Nephron progenitor cell (in vitro differentiated cells): ENCODE results near the gene SUSD4.

Experiments
- DNase-seq: peaks from one replicate; pipeline ENCODE4 v3.0.0; 2021
- H3K27ac Mint-ChIP-seq: 2 replicates; pipeline ENCODE4 v1.8.0; 2021; ENCODE audit warnings: mild to moderate bottlenecking, moderate library complexity, mixed read lengths
- H3K27me3 Mint-ChIP-seq: 2 replicates; pipeline ENCODE4 v1.8.0; 2021; ENCODE audit warnings: mild to moderate bottlenecking, low read depth, mixed read lengths; ENCODE audit not compliant: poor library complexity
- H3K36me3 Mint-ChIP-seq: 2 replicates; pipeline ENCODE4 v1.8.0; 2021; ENCODE audit warnings: low read depth, mixed read lengths
- H3K4me1 Mint-ChIP-seq: 2 replicates; pipeline ENCODE4 v1.8.0; 2021; ENCODE audit warnings: mixed read lengths
- H3K4me3 Mint-ChIP-seq: 2 replicates; pipeline ENCODE4 v1.8.0; 2021; ENCODE audit warnings: mild to moderate bottlenecking, moderate library complexity, mixed read lengths
- H3K9me3 Mint-ChIP-seq: 2 replicates; pipeline ENCODE4 v1.8.0; 2021; ENCODE audit warnings: mild to moderate bottlenecking, moderate library complexity, mixed read lengths
- TF ChIP-seq, protein P1 (sequence below): fragments of 200-600 bp; sonication (generic); IDR thresholded peaks from 2 replicates; pipeline ENCODE4 v1.5.0; 2021; ENCODE audit warnings: antibody characterized with exemption

Gene SUSD4

DNA sequence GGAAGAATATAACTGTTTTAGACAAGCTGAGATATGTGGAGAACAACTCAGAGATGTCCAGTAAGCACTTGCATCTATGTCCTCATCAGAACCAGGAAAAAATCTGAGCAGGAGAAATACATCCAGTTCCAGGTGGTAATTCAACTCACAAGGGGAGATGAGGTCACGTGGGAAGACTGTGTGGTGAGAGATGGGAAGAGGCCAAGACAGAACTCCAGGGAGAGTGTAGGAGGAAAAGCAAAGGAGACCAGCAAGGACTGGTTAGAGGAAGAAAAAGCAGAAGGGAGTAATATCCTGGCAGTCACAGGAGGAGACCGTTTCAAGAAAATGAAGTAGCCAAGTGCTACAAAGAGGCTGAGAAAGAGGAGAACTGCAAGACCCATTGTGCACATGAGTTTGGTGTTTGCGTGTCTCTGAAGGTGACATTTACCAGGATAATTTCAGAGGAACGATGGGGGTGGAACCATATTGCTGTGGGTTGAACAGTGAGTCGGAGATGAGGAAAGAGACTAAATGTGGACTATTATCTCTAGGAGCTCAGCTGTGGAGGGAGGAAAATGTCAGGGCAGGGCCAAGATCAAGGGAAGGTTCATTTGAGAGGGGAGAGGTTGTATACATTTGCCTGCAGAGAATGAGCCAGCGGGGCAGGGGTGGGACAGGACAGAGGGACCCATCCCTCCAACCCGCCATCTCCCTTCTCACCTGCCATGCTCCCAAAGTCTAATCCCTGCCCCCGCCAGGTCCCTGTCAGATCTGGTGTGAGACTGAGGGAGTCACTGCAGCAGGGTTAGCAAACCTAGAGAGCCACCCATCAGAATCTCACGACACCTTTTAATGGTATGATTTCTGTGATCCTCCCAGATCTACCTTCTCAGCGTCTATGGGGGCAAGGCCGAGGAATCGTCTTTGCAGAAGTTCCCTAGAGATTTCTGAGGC, 24.9 kb downstream of the SUSD4 start:
- Mint-ChIP-seq H3K27ac (peak overlapping the region; percentile 43), H3K4me3 (peak overlapping the region; percentile 35), H3K4me1 (peaks cover 48% of the 10 kb centered on the region), H3K36me3 (no peaks in the 10 kb centered on the region), H3K9me3 (peaks cover 3% of the 10 kb centered on the region), H3K27me3 (peaks cover 8% of the 10 kb centered on the region)
- TF ChIP-seq, protein P1, sequence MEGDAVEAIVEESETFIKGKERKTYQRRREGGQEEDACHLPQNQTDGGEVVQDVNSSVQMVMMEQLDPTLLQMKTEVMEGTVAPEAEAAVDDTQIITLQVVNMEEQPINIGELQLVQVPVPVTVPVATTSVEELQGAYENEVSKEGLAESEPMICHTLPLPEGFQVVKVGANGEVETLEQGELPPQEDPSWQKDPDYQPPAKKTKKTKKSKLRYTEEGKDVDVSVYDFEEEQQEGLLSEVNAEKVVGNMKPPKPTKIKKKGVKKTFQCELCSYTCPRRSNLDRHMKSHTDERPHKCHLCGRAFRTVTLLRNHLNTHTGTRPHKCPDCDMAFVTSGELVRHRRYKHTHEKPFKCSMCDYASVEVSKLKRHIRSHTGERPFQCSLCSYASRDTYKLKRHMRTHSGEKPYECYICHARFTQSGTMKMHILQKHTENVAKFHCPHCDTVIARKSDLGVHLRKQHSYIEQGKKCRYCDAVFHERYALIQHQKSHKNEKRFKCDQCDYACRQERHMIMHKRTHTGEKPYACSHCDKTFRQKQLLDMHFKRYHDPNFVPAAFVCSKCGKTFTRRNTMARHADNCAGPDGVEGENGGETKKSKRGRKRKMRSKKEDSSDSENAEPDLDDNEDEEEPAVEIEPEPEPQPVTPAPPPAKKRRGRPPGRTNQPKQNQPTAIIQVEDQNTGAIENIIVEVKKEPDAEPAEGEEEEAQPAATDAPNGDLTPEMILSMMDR, result no peak
- DNase-seq, result no peak

DNA sequence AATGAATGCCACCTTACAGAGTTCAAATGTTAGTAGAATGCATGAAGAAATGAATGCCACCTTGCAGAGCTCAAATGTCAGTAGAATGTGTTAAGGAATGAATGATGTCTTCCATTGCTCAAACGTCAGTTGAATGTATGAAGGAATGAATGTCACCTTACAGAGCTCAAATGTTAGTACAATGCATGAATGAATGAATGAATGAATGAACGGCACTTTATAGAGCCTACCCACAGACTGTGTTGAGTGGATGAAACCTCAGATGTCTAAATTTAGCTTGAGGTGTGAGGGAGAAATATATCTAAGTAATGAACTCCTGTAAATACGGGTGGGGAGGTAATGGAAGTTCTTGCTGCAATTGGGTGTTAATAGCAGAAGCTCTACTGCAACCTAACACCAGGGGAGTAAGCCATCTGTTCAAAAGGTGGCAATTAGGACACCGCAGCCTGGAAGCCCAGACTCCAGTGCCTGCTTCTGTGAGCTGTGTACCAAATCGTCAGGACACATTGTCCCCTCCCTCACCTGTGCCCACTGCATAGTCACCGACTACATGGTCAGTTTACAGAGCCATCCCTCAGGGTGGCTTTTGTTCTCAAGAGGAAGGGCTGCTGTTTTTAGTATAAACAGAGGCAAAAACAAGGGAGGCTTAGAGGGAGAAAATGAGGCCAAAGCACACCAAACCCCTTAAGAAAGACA, 26.7 kb downstream of the SUSD4 start:
- Mint-ChIP-seq H3K9me3 (peaks cover 3% of the 10 kb centered on the region), H3K36me3 (no peaks in the 10 kb centered on the region)
- DNase-seq, result no peak

DNA sequence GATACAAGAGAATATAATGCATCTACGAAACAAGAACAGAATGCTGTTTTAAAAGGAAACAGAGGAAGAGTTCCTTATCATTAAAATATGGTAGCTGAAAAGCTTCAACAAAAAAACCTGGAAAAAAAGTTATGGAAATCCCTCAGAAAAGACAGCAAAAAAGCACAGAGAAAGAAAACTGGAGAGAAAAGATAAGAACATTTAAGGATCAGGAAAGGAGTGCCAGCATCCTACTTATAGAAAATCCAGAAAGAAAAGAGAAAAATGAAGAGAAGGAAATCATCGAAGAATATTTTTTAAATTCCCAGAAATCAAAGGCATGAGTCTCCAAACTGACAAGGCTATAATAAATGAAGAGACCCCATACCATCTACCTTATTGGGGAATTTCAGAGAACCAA, 29.8 kb downstream of the SUSD4 start:
- H3K27ac Mint-ChIP-seq, result no peak overlapping the region
- H3K27me3 Mint-ChIP-seq, result peaks cover 7% of the 10 kb centered on the region
- H3K9me3 Mint-ChIP-seq, result peaks cover 3% of the 10 kb centered on the region
- no peak for DNase-seq
- TF ChIP-seq, protein P1, result no peak
- H3K4me1 Mint-ChIP-seq, result peaks cover 46% of the 10 kb centered on the region
- no peak overlapping the region for H3K4me3 Mint-ChIP-seq
- H3K36me3 Mint-ChIP-seq, result no peaks in the 10 kb centered on the region

More for the DNA sequence above, 26.7 kb downstream of the SUSD4 start:
- peaks cover 48% of the 10 kb centered on the region for H3K4me1 Mint-ChIP-seq
- peaks cover 12% of the 10 kb centered on the region for H3K27me3 Mint-ChIP-seq
- H3K4me3 Mint-ChIP-seq, result no peak overlapping the region
- TF ChIP-seq, protein P1, result no peak
- no peak overlapping the region for H3K27ac Mint-ChIP-seq

DNA sequence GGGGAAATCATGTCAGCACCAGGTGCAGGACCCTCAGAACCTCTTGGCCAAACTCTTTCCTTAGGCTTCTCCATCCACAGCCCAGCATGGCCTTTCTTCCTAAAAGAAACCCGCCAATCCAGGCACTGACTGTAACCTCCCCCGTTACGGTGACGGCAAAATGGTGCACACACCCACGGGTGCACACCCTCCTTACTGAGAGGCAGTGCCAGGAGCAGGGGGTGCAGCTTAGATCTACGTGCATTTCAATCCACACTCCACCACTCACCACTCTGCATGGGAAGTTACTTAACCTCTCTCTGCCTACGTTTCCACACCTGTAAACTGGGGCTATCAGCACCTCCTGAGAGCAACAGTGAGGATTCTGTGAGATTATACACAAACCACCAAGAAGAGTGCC, 31.0 kb downstream of the SUSD4 start:
- no peak overlapping the region for H3K4me3 Mint-ChIP-seq
- TF ChIP-seq, protein P1, result no peak
- no peaks in the 10 kb centered on the region for H3K36me3 Mint-ChIP-seq
- peaks cover 3% of the 10 kb centered on the region for H3K9me3 Mint-ChIP-seq
- H3K4me1 Mint-ChIP-seq, result peaks cover 35% of the 10 kb centered on the region
- peaks cover 7% of the 10 kb centered on the region for H3K27me3 Mint-ChIP-seq
- DNase-seq, result no peak
- no peak overlapping the region for H3K27ac Mint-ChIP-seq

DNA sequence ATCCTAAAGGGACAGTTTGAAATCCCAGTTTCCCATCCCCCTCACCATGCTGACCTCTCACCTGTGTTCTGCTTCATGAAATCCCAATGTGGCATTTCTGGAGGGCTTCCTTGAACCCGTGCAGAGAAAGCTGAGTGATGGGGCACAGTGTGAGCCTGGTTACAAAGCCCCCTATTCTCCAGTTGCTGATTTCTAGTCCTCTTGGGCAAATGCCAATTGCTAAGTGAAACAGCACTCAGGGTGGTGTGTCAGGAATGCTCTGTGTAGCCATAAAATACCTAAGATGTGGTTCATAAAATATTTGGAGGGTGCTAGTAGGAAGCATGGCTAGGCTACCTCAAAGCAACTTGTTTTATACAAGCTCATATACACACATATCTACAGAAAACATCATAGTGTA, 32.0 kb downstream of the SUSD4 start:
- H3K4me1 Mint-ChIP-seq, result peaks cover 24% of the 10 kb centered on the region
- H3K36me3 Mint-ChIP-seq, result no peaks in the 10 kb centered on the region
- H3K9me3 Mint-ChIP-seq, result peaks cover 3% of the 10 kb centered on the region
- peaks cover 7% of the 10 kb centered on the region for H3K27me3 Mint-ChIP-seq
- DNase-seq, result no peak
- no peak overlapping the region for H3K27ac Mint-ChIP-seq
- TF ChIP-seq, protein P1, result no peak
- no peak overlapping the region for H3K4me3 Mint-ChIP-seq
